WERI-Rb-1 (cell line): ENCODE results near the gene C10orf95.

Source experiments
- DNase-seq: peaks from one replicate; pipeline ENCODE4 v3.0.0-alpha.2; 2020
- H3K27ac ChIP-seq: fragments of 250-450 bp; sonication (Bioruptor Pico); 2 replicates; pipeline ENCODE4 v1.5.1; 2020; ENCODE audit warnings: mild to moderate bottlenecking, moderate library complexity
- H3K27me3 ChIP-seq: fragments of 250-450 bp; sonication (Bioruptor Pico); 2 replicates; pipeline ENCODE4 v1.5.1; 2021; ENCODE audit warnings: mild to moderate bottlenecking, low read depth, moderate library complexity; ENCODE audit not compliant: insufficient read depth, severe bottlenecking
- H3K36me3 ChIP-seq: fragments of 250-450 bp; sonication (Bioruptor Pico); 2 replicates; pipeline ENCODE4 v1.5.1; 2020; ENCODE audit warnings: mild to moderate bottlenecking, moderate library complexity
- H3K4me3 ChIP-seq: 2 replicates; pipeline ENCODE4 v1.5.1; 2011; ENCODE audit warnings: low read depth, mild to moderate bottlenecking, control low read depth, low read length
- H3K9me3 ChIP-seq: fragments of 250-450 bp; sonication (Bioruptor Pico); 2 replicates; pipeline ENCODE4 v1.5.1; 2021; ENCODE audit warnings: mild to moderate bottlenecking, moderate library complexity; ENCODE audit not compliant: severe bottlenecking
- TF ChIP-seq, protein P1 (sequence below): IDR thresholded peaks from 2 replicates; pipeline ENCODE4 v1.5.1; 2011; ENCODE audit warnings: low read depth, mild to moderate bottlenecking, control low read depth, inconsistent platforms, low read length

C10orf95 gene

DNA sequence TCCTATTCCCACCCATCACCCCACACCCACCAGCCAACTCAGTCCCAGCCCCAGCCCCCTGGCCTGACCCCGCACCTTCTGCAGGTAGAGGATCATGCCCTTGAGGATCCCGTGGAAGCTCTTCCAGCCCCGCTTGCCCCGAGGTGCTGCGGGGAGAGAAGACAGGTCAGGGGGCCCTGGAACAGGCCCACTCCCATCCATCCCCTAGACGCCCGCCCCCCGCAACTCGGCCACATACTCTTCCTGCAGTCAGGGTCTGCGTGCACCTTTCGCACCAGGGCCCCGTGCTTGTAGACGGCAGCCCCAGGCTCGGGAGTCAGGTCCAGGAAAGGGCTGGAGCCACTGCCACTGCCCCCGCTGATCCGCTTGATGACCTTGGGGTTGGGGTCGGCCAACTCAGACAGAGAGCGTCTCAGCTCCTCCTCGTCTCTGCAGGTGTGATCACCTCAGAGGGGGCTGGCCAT is 46.2 kb downstream of the C10orf95 start:
- no peak overlapping the region for H3K4me3 ChIP-seq

DNA sequence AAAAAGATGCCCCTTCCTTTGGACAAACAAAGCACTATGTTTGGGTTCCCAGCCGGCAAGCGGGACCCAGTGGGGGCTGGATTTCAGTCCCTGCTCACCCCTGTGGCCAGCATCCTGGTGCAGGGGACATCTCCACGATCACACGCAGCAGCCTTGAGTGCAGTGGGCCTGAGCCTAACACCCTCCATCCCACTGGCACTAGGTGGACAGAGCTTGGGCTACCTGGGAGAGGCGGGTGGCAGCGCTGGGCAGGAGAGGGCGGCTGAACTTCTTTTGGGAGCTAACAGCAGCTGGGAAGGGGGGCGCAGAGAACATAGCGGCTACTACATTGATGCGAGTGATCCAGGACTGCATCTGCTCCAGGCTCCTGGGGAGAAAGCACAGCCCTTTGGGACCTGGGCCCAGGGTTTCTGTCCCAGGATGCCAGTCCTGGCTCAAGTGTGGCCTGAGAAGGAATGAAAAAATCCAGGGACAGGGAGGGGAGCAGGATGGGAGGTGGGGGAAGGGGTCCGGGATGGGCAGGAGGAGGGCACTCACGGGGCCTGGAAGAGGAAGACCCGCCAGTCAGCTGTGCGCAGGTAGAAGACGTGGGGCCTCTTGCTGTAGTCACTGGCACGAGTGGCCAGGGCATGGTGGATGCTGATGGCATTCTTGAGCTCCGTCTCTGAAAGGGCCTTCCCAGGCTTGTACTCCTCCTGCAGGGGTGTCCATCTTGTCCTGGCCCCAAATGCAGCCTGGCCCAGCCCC is 46.8 kb downstream of the C10orf95 start:
- TF ChIP-seq, protein P1, sequence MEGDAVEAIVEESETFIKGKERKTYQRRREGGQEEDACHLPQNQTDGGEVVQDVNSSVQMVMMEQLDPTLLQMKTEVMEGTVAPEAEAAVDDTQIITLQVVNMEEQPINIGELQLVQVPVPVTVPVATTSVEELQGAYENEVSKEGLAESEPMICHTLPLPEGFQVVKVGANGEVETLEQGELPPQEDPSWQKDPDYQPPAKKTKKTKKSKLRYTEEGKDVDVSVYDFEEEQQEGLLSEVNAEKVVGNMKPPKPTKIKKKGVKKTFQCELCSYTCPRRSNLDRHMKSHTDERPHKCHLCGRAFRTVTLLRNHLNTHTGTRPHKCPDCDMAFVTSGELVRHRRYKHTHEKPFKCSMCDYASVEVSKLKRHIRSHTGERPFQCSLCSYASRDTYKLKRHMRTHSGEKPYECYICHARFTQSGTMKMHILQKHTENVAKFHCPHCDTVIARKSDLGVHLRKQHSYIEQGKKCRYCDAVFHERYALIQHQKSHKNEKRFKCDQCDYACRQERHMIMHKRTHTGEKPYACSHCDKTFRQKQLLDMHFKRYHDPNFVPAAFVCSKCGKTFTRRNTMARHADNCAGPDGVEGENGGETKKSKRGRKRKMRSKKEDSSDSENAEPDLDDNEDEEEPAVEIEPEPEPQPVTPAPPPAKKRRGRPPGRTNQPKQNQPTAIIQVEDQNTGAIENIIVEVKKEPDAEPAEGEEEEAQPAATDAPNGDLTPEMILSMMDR, result no peak
- no peak overlapping the region for H3K27ac ChIP-seq

More for the DNA sequence above, 46.2 kb downstream of the C10orf95 start:
- TF ChIP-seq, protein P1, result no peak
- H3K27me3 ChIP-seq, result no peaks in the 10 kb centered on the region
- H3K27ac ChIP-seq, result no peak overlapping the region
- DNase-seq, result no peak
- no peaks in the 10 kb centered on the region for H3K9me3 ChIP-seq
- H3K36me3 ChIP-seq, result peaks cover 72% of the 10 kb centered on the region

DNA sequence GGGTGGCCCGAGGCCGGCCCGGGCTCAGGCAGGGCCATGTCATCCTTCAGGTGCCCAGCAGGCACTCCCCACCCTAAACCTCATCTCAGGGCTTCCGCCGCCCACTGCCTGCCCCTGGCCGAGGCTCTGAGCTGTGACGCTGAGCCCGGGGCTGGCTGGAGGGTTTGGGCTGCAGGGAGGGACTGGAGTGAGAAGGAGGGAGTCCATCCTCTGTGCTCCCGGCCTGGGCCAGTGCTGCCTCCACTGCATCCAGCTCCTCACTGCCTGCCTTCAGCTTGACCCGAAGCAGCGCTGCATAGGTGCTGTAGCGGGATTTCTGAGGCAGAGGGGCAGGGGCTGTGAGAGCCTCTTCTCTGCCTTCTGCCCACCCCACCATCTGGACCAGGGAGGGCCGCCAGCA is 48.2 kb downstream of the C10orf95 start:
- no peaks in the 10 kb centered on the region for H3K27me3 ChIP-seq
- no peak overlapping the region for H3K4me3 ChIP-seq
- no peak overlapping the region for H3K27ac ChIP-seq
- H3K9me3 ChIP-seq, result no peaks in the 10 kb centered on the region
- TF ChIP-seq, protein P1, result no peak
- peaks cover 65% of the 10 kb centered on the region for H3K36me3 ChIP-seq
- no peak for DNase-seq

More for the DNA sequence above, 46.8 kb downstream of the C10orf95 start:
- Histone ChIP-seq H3K36me3 (peaks cover 68% of the 10 kb centered on the region), H3K27me3 (no peaks in the 10 kb centered on the region), H3K9me3 (no peaks in the 10 kb centered on the region), H3K4me3 (no peak overlapping the region)
- no peak for DNase-seq

DNA sequence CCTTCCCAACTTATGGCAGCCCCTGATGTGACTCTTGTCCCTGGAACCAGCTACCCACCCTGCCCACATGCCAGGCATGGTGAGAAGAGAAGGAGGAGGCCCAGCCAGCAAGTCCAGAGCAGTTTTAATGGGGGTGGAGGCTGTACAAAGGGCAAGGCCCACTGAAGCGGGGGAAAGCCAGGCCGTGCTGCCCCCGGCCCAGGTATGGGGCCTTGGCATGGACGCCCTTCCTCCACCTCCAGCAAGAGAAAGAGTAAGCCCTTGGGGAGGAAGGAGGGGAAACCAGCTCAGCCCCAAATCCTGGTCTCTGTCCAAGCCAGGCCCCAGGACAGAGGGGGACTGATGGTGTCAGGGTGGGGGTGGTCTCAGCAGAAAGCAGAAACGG is 48.8 kb downstream of the C10orf95 start:
- Histone ChIP-seq H3K36me3 (peaks cover 65% of the 10 kb centered on the region), H3K27me3 (no peaks in the 10 kb centered on the region), H3K4me3 (no peak overlapping the region), H3K27ac (no peak overlapping the region), H3K9me3 (no peaks in the 10 kb centered on the region)
- DNase-seq, result no peak
- TF ChIP-seq, protein P1, result no peak

DNA sequence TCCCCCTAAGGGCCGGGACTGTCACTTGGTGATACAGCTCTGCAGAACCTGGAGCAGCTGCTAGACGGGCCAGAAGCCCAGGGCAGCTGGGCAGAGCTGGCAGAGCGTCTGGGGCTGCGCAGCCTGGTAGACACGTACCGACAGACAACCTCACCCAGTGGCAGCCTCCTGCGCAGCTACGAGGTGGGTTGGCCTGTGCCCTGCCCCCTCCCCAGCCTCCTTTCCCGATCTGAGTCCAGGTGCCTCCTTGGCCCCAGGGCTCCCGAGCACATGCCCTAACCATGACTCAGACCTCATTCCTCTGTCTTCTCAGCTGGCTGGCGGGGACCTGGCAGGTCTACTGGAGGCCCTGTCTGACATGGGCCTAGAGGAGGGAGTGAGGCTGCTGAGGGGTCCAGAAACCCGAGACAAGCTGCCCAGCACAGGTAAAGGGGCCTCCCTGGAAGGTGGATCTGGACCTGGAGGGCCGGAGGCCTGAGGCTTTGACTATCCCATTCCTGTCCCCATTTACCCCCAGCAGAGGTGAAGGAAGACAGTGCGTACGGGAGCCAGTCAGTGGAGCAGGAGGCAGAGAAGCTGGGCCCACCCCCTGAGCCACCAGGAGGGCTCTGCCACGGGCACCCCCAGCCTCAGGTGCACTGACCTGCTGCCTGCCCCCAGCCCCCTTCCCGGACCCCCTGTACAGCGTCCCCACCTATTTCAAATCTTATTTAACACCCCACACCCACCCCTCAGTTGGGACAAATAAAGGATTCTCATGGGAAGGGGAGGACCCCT is 49.4 kb downstream of the C10orf95 start:
- Histone ChIP-seq H3K27me3 (no peaks in the 10 kb centered on the region), H3K9me3 (no peaks in the 10 kb centered on the region), H3K36me3 (peaks cover 63% of the 10 kb centered on the region), H3K27ac (no peak overlapping the region), H3K4me3 (no peak overlapping the region)
- no peak for DNase-seq
- TF ChIP-seq, protein P1, result no peak
